ENCODE measurements around the gene ZBTB11.

- no peak for TF ChIP-seq GATA3 (IDR thresholded peaks at IDR 0.05; ENCODE audit: low read depth, low read length)
- no peak for TF ChIP-seq GATA2 (IDR thresholded peaks at IDR 0.05; ENCODE audit: low read depth, low read length)
Observed at GRCh38 chr3:101673953-101674352, 3.0 kb downstream of the ZBTB11 start.
